ENCODE data around the gene ARL8A. TPM values are rescaled to one million over a fixed set of nuclear protein-coding genes. Genes with fewer than 3 reads are reported as not detected.
A peak's percentile ranks its signal among the peaks of the same experiment; 100 is the strongest.
"Not testable (repeated sequence)": the region's sequence is repeated elsewhere in the genome, so short reads cannot be mapped to it uniquely, and the experiment has no call there.

ARL8A gene
- total RNA-seq, 2 experiments from 2014 or later: 39.7 to 42.0 TPM

GRCh38 chr1:202171292-202172014 lies 26.9 kb upstream of the ARL8A start:
- POLR2A ChIA-PET: interaction anchor here (0.8 to 2.6 kb wide), 2 partner anchors 10 to 13 kb away, joined by 3 to 15 read pairs; partner anchors contain the start of gene PTPN7
- H3K4me3 Mint-ChIP-seq: no peak overlapping the region
- no peak for DNase-seq
- no peaks in the 10 kb centered on the region for H3K36me3 Mint-ChIP-seq (ENCODE audit: low read depth)
- no peaks in the 10 kb centered on the region for H3K9me3 Mint-ChIP-seq (ENCODE audit: insufficient read depth)
- CTCF ChIA-PET: interaction anchor here (0.8 to 2.9 kb wide), 4 partner anchors 10 to 23 kb away, joined by 3 to 30 read pairs (median 12); partner anchors contain the start of gene PTPN7
- no peaks in the 10 kb centered on the region for H3K27me3 Mint-ChIP-seq (ENCODE audit: low read depth)
- H3K4me1 Mint-ChIP-seq (ENCODE audit: low read depth): peaks cover 16% of the 10 kb centered on the region
- ATAC-seq: peak; percentile 26
- no peak overlapping the region for H3K27ac Mint-ChIP-seq

- H3K9me3 Mint-ChIP-seq (ENCODE audit: insufficient read depth): no peaks in the 10 kb centered on the region
- no peak overlapping the region for H3K27ac Mint-ChIP-seq
- H3K27me3 Mint-ChIP-seq (ENCODE audit: low read depth): no peaks in the 10 kb centered on the region
- no peaks in the 10 kb centered on the region for H3K36me3 Mint-ChIP-seq (ENCODE audit: low read depth)
- ATAC-seq (peak; percentile 49), DNase-seq (peak; percentile 43)
- no peak overlapping the region for H3K4me3 Mint-ChIP-seq
- POLR2A ChIA-PET: interaction anchor here (0.6 to 2.6 kb wide), 4 partner anchors 10 to 204 kb away, joined by 3 to 15 read pairs (median 4); partner anchors contain the start of gene PTPN7
- H3K4me1 Mint-ChIP-seq (ENCODE audit: low read depth): peaks cover 23% of the 10 kb centered on the region
- CTCF ChIA-PET: interaction anchor here (1.5 to 2.9 kb wide), 3 partner anchors 9 to 22 kb away, joined by 3 to 30 read pairs (median 20); partner anchors contain the start of gene PTPN7
Measured at GRCh38 chr1:202170726-202171125, 26.2 kb upstream of the ARL8A start.

- H3K9me3 Mint-ChIP-seq (ENCODE audit: insufficient read depth): no peaks in the 10 kb centered on the region
- H3K27me3 Mint-ChIP-seq (ENCODE audit: low read depth): no peaks in the 10 kb centered on the region
- ChIA-PET POLR2A (no interaction called here), CTCF (interaction anchor here (0.9 kb wide), 1 partner anchor 9 kb away, joined by 4 read pairs; the partner anchor contains the start of gene PTPN7)
- ATAC-seq: no peak
- peaks cover 42% of the 10 kb centered on the region for H3K4me1 Mint-ChIP-seq (ENCODE audit: low read depth)
- no peak overlapping the region for H3K4me3 Mint-ChIP-seq
- DNase-seq: no peak
- no peak overlapping the region for H3K27ac Mint-ChIP-seq
- no peaks in the 10 kb centered on the region for H3K36me3 Mint-ChIP-seq (ENCODE audit: low read depth)
Measured at GRCh38 chr1:202168861-202169260, 24.3 kb upstream of the ARL8A start.

GRCh38 chr1:202167708-202168415 lies 23.3 kb upstream of the ARL8A start:
- DNase-seq (no peak), ATAC-seq (no peak)
- Mint-ChIP-seq H3K36me3 (ENCODE audit: low read depth) (no peaks in the 10 kb centered on the region), H3K27ac (no peak overlapping the region), H3K4me1 (ENCODE audit: low read depth) (peaks cover 52% of the 10 kb centered on the region), H3K9me3 (ENCODE audit: insufficient read depth) (no peaks in the 10 kb centered on the region), H3K4me3 (no peak overlapping the region), H3K27me3 (ENCODE audit: low read depth) (no peaks in the 10 kb centered on the region)
- ChIA-PET POLR2A (no interaction called here), CTCF (interaction anchor here (1.1 to 3.1 kb wide), 3 partner anchors 12 to 17 kb away, joined by 3 to 31 read pairs (median 7); no protein-coding TSS in a partner anchor)

GRCh38 chr1:202167054-202167453 lies 22.5 kb upstream of the ARL8A start:
- H3K4me3 Mint-ChIP-seq; H3K36me3 Mint-ChIP-seq (ENCODE audit: low read depth); H3K27ac Mint-ChIP-seq; DNase-seq; H3K9me3 Mint-ChIP-seq (ENCODE audit: insufficient read depth); ATAC-seq; H3K27me3 Mint-ChIP-seq (ENCODE audit: low read depth): not testable (repeated sequence)
- POLR2A ChIA-PET: interaction anchor here (2.2 kb wide), 1 partner anchor 13 kb away, joined by 9 read pairs; no protein-coding TSS in a partner anchor
- peaks cover 60% of the 10 kb centered on the region for H3K4me1 Mint-ChIP-seq (ENCODE audit: low read depth)
- CTCF ChIA-PET: interaction anchor here (1.1 to 3.1 kb wide), 4 partner anchors 12 to 26 kb away, joined by 3 to 31 read pairs (median 7); partner anchors contain the start of gene LGR6

- ATAC-seq: no peak
- peak overlapping the region; percentile 71 for H3K4me3 Mint-ChIP-seq
- CTCF ChIA-PET: interaction anchor here (0.8 to 3.1 kb wide), 9 partner anchors 11 to 176 kb away, joined by 3 to 31 read pairs (median 4); partner anchors contain the start of genes LGR6 and UBE2T
- H3K9me3 Mint-ChIP-seq (ENCODE audit: insufficient read depth): no peaks in the 10 kb centered on the region
- no peaks in the 10 kb centered on the region for H3K27me3 Mint-ChIP-seq (ENCODE audit: low read depth)
- H3K36me3 Mint-ChIP-seq (ENCODE audit: low read depth): no peaks in the 10 kb centered on the region
- no peak for DNase-seq
- H3K4me1 Mint-ChIP-seq (ENCODE audit: low read depth): peaks cover 67% of the 10 kb centered on the region
- H3K27ac Mint-ChIP-seq: peak overlapping the region; percentile 100
- POLR2A ChIA-PET: interaction anchor here (0.7 to 2.2 kb wide), 3 partner anchors 12 to 21 kb away, joined by 3 to 9 read pairs (median 3); partner anchors contain the start of gene ARL8A
Measured at GRCh38 chr1:202165942-202166843, 21.7 kb upstream of the ARL8A start.

GRCh38 chr1:202165267-202165941 lies 20.9 kb upstream of the ARL8A start:
- Mint-ChIP-seq H3K27me3 (ENCODE audit: low read depth) (no peaks in the 10 kb centered on the region), H3K27ac (peak overlapping the region; percentile 100), H3K36me3 (ENCODE audit: low read depth) (peaks cover 1% of the 10 kb centered on the region), H3K4me1 (ENCODE audit: low read depth) (peaks cover 68% of the 10 kb centered on the region), H3K9me3 (ENCODE audit: insufficient read depth) (no peaks in the 10 kb centered on the region), H3K4me3 (peak overlapping the region; percentile 71)
- ChIA-PET POLR2A (interaction anchor here (0.7 to 2.2 kb wide), 4 partner anchors 9 to 21 kb away, joined by 3 to 9 read pairs (median 3); partner anchors contain the start of gene ARL8A), CTCF (interaction anchor here (0.8 to 3.1 kb wide), 9 partner anchors 8 to 177 kb away, joined by 3 to 31 read pairs (median 4); partner anchors contain the start of genes LGR6 and UBE2T)
- DNase-seq (peak; percentile 54), ATAC-seq (peak; percentile 5)

- CTCF ChIA-PET: interaction anchor here (0.8 to 6.2 kb wide), 6 partner anchors 9 to 28 kb away, joined by 3 to 39 read pairs (median 9); partner anchors contain the start of genes ARL8A and LGR6
- H3K4me1 Mint-ChIP-seq (ENCODE audit: low read depth): peaks cover 70% of the 10 kb centered on the region
- POLR2A ChIA-PET: interaction anchor here (1.2 to 11.3 kb wide), 3 partner anchors 8 to 178 kb away, joined by 3 to 103 read pairs (median 25); partner anchors contain the start of genes ARL8A and UBE2T
- DNase-seq: peak; percentile 89
- H3K4me3 Mint-ChIP-seq: peak overlapping the region; percentile 71
- H3K27me3 Mint-ChIP-seq (ENCODE audit: low read depth): no peaks in the 10 kb centered on the region
- no peaks in the 10 kb centered on the region for H3K9me3 Mint-ChIP-seq (ENCODE audit: insufficient read depth)
- H3K36me3 Mint-ChIP-seq (ENCODE audit: low read depth): peaks cover 9% of the 10 kb centered on the region
- H3K27ac Mint-ChIP-seq: peak overlapping the region; percentile 100
- peak; percentile 60 for ATAC-seq
Measured at GRCh38 chr1:202164271-202165037, 19.9 kb upstream of the ARL8A start.

GRCh38 chr1:202163281-202164270 lies 19.0 kb upstream of the ARL8A start:
- POLR2A ChIA-PET: interaction anchor here (0.9 to 11.3 kb wide), 5 partner anchors 7 to 185 kb away, joined by 3 to 103 read pairs (median 4); partner anchors contain the start of genes ARL8A, PPP1R12B and UBE2T
- H3K4me1 Mint-ChIP-seq (ENCODE audit: low read depth): peaks cover 75% of the 10 kb centered on the region
- H3K27me3 Mint-ChIP-seq (ENCODE audit: low read depth): no peaks in the 10 kb centered on the region
- no peaks in the 10 kb centered on the region for H3K9me3 Mint-ChIP-seq (ENCODE audit: insufficient read depth)
- H3K4me3 Mint-ChIP-seq: peak overlapping the region; percentile 91
- ATAC-seq: no peak
- CTCF ChIA-PET: interaction anchor here (1.2 to 6.2 kb wide), 9 partner anchors 7 to 164 kb away, joined by 3 to 39 read pairs (median 6); partner anchors contain the start of genes ARL8A and LGR6
- peaks cover 18% of the 10 kb centered on the region for H3K36me3 Mint-ChIP-seq (ENCODE audit: low read depth)
- DNase-seq: no peak
- H3K27ac Mint-ChIP-seq: peak overlapping the region; percentile 100

Data from activated CD8-positive, alpha-beta T cell treated with anti-CD3 and anti-CD28 coated beads, Interleukin-2, amount 10 ng/mL, durations not matched to agents 7 days and 5 days (primary cell).